ENCODE data around the gene PTAFR. TPM values are rescaled to one million over a fixed set of nuclear protein-coding genes. Genes with fewer than 3 reads are reported as not detected.

PTAFR gene
- total and polyA plus RNA-seq, 2 of the 8 experiments (the other 6 are each of a cell fraction or from before 2014, with no cell fraction given) = 1.2 to 4.9 TPM

DNA sequence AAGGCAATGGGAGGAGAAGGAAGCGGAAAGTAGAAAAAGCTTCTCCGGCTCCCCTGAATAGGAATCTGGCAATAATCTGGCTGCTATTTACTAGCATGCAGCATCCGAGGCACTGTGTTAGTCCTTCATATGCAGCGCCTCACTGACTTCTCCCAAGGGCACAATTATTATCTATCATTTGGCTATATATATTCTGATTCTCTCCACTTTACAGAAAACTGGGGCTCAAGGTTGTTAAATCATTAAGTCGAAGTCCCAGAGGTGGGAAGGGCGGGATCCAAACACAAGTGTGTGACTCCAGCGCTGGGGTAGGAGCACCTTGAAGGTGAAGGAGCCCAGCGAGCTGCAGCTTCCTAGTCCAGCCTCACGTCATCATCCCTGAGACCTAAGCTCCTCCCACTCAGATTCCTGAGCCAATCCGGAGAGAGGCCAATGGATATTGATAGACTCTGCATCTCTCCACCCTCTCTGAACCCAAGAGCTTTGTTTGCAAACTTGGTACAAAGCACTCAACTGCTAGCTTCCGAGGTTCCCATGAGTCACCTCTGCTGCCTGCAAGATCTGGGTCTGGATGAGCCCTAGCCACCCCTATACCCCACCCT lies 71.5 kb downstream of the PTAFR start (continued):
- TF ChIP-seq, protein P1, sequence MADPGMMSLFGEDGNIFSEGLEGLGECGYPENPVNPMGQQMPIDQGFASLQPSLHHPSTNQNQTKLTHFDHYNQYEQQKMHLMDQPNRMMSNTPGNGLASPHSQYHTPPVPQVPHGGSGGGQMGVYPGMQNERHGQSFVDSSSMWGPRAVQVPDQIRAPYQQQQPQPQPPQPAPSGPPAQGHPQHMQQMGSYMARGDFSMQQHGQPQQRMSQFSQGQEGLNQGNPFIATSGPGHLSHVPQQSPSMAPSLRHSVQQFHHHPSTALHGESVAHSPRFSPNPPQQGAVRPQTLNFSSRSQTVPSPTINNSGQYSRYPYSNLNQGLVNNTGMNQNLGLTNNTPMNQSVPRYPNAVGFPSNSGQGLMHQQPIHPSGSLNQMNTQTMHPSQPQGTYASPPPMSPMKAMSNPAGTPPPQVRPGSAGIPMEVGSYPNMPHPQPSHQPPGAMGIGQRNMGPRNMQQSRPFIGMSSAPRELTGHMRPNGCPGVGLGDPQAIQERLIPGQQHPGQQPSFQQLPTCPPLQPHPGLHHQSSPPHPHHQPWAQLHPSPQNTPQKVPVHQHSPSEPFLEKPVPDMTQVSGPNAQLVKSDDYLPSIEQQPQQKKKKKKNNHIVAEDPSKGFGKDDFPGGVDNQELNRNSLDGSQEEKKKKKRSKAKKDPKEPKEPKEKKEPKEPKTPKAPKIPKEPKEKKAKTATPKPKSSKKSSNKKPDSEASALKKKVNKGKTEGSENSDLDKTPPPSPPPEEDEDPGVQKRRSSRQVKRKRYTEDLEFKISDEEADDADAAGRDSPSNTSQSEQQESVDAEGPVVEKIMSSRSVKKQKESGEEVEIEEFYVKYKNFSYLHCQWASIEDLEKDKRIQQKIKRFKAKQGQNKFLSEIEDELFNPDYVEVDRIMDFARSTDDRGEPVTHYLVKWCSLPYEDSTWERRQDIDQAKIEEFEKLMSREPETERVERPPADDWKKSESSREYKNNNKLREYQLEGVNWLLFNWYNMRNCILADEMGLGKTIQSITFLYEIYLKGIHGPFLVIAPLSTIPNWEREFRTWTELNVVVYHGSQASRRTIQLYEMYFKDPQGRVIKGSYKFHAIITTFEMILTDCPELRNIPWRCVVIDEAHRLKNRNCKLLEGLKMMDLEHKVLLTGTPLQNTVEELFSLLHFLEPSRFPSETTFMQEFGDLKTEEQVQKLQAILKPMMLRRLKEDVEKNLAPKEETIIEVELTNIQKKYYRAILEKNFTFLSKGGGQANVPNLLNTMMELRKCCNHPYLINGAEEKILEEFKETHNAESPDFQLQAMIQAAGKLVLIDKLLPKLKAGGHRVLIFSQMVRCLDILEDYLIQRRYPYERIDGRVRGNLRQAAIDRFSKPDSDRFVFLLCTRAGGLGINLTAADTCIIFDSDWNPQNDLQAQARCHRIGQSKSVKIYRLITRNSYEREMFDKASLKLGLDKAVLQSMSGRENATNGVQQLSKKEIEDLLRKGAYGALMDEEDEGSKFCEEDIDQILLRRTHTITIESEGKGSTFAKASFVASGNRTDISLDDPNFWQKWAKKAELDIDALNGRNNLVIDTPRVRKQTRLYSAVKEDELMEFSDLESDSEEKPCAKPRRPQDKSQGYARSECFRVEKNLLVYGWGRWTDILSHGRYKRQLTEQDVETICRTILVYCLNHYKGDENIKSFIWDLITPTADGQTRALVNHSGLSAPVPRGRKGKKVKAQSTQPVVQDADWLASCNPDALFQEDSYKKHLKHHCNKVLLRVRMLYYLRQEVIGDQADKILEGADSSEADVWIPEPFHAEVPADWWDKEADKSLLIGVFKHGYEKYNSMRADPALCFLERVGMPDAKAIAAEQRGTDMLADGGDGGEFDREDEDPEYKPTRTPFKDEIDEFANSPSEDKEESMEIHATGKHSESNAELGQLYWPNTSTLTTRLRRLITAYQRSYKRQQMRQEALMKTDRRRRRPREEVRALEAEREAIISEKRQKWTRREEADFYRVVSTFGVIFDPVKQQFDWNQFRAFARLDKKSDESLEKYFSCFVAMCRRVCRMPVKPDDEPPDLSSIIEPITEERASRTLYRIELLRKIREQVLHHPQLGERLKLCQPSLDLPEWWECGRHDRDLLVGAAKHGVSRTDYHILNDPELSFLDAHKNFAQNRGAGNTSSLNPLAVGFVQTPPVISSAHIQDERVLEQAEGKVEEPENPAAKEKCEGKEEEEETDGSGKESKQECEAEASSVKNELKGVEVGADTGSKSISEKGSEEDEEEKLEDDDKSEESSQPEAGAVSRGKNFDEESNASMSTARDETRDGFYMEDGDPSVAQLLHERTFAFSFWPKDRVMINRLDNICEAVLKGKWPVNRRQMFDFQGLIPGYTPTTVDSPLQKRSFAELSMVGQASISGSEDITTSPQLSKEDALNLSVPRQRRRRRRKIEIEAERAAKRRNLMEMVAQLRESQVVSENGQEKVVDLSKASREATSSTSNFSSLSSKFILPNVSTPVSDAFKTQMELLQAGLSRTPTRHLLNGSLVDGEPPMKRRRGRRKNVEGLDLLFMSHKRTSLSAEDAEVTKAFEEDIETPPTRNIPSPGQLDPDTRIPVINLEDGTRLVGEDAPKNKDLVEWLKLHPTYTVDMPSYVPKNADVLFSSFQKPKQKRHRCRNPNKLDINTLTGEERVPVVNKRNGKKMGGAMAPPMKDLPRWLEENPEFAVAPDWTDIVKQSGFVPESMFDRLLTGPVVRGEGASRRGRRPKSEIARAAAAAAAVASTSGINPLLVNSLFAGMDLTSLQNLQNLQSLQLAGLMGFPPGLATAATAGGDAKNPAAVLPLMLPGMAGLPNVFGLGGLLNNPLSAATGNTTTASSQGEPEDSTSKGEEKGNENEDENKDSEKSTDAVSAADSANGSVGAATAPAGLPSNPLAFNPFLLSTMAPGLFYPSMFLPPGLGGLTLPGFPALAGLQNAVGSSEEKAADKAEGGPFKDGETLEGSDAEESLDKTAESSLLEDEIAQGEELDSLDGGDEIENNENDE (IDR thresholded peaks at IDR 0.05; ENCODE audit: insufficient replicate concordance, low read length) = no peak
- no peak for TF ChIP-seq SRF (IDR thresholded peaks at IDR 0.05; ENCODE audit: low read depth, low read length)
- 0 out of 2 replicates have a peak, but pooled peaks have one; percentile 33 for TF ChIP-seq JUND (IDR thresholded peaks at IDR 0.05; ENCODE audit: low read length)
